SW480 (cell line): ENCODE measurements around the gene HTR1E.
"Not testable (repeated sequence)": the region's sequence is repeated elsewhere in the genome, so short reads cannot be mapped to it uniquely, and the experiment has no call there.

Experiments
- DNase-seq: peaks from one replicate; pipeline ENCODE4 v3.0.0-alpha.2; 2016; ENCODE audit warnings: low spot score

Gene HTR1E, protein sequence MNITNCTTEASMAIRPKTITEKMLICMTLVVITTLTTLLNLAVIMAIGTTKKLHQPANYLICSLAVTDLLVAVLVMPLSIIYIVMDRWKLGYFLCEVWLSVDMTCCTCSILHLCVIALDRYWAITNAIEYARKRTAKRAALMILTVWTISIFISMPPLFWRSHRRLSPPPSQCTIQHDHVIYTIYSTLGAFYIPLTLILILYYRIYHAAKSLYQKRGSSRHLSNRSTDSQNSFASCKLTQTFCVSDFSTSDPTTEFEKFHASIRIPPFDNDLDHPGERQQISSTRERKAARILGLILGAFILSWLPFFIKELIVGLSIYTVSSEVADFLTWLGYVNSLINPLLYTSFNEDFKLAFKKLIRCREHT

GRCh38 chr6:86937219-86938079 lies at the start of gene HTR1E:
Gene HTR1E, plus strand, starts transcription at chr6:86937528. Its CDS starts 77,807 bp downstream, at chr6:87015335.
- peak; percentile 22 for DNase-seq

- no peak for DNase-seq
These were observed 49.0 kb upstream of the HTR1E start for GRCh38 chr6:86888301-86888700.

DNA sequence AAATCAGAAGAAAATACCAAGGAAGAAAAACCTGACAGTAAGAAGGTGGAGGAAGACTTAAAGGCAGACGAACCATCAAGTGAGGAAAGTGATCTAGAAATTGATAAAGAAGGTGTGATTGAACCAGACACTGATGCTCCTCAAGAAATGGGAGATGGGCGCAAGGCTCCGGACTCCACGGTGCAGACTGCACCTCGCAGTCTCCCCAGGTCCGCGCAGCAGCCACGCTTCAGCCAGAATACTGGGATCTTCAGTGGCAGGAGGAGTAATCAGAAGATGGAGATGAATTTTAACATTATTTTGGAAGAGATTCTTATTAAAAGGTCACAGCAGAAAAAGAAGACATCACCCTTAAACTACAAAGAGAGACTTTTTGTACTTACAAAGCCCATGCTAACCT lies 40.1 kb upstream of the HTR1E start:
- not testable (repeated sequence) for DNase-seq

GRCh38 chr6:86913795-86914194 lies 23.5 kb upstream of the HTR1E start:
- DNase-seq, result no peak

- DNase-seq, result no peak
These were observed 20.9 kb upstream of the HTR1E start for GRCh38 chr6:86916393-86916792.

- not testable (repeated sequence) for DNase-seq
These were observed 10.2 kb upstream of the HTR1E start for GRCh38 chr6:86927138-86927537.

GRCh38 chr6:86927859-86928258 lies 9.5 kb upstream of the HTR1E start:
- not testable (repeated sequence) for DNase-seq

DNA sequence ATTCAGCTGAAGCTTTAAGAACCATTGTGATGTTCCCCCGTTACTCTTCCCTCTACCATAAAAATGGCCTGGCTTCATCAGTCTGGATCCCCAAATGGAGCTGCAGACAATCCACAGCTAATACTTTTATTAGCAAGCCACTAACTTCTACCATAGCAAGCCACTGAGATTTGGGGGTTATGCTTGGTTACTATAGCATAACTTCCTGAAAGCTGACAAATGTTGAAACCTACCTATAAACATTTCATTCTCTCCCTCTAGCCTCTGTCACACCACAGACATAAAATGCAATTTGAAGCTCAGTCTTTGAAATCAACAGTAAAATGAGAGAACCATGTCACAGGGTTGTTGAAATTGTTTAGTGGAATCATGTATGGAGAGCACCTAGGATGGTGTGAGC lies 3.0 kb upstream of the HTR1E start:
- no peak for DNase-seq

DNA sequence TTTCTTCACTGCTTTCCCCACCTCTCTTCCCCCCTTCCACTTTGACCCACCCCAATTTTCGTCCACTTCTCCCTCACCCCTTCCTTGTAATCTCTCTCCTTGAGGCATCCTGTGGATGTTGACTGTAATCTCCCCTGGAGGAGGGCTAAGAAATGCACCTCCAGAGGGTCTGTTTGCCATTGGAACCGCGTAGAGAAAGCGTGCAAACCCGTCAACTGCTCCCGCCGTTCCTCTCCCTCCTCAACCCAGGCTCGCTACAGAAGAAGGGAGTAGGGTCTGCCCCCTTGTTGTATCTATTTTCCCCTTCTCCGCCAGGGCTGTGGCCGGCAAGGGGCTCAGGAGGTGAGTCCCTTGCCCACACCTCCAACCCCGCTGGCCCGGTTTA lies 502 bp upstream of the HTR1E start:
- DNase-seq, result no peak

GRCh38 chr6:86938814-86939213 lies 1.5 kb downstream of the HTR1E start:
- no peak for DNase-seq

- no peak for DNase-seq
These were observed 4.1 kb downstream of the HTR1E start for GRCh38 chr6:86941461-86941860.

DNA sequence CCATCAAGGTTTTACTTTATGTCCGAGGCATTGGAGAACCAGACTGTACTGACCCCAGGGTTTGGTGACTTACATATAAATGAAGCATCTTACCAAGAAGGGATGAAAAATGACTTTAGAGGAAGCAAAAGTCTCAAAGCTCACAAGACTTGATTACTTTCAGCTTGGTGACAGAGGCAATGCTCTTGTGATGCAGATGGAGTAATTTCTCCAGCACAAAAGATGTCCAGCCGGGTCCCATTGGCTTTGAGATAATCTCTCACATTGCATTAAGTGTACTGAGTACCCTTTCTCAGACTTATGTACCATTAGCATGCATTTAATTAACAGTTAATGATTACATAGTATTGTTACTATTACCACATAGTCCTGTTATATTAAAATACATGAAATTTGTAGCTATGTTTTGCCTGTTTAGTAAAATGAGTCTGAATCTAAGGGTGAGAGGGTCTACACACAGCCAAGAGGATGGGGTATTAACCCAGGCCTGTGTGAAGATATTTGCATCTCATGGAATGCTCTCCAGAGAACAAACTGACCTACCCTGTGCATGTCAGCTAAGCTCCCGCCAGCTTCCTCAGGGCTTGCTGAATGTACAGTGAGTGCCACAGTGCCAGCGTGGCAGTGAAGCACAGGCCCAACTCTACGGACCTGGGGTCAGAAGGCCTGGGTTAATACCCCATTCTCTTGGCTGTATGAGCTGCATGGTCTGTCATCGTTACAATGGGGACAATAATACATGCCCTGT lies 5.6 kb downstream of the HTR1E start:
- no peak for DNase-seq

- no peak for DNase-seq
These were observed 6.6 kb downstream of the HTR1E start for GRCh38 chr6:86943819-86944407.

- no peak for DNase-seq
These were observed 12.4 kb downstream of the HTR1E start for GRCh38 chr6:86949771-86950170.

- DNase-seq, result no peak
These were observed 15.7 kb downstream of the HTR1E start for GRCh38 chr6:86952991-86953390.

- DNase-seq, result no peak
These were observed 22.3 kb downstream of the HTR1E start for GRCh38 chr6:86959656-86960055.

- no peak for DNase-seq
These were observed 24.3 kb downstream of the HTR1E start for GRCh38 chr6:86961455-86962200.

DNA sequence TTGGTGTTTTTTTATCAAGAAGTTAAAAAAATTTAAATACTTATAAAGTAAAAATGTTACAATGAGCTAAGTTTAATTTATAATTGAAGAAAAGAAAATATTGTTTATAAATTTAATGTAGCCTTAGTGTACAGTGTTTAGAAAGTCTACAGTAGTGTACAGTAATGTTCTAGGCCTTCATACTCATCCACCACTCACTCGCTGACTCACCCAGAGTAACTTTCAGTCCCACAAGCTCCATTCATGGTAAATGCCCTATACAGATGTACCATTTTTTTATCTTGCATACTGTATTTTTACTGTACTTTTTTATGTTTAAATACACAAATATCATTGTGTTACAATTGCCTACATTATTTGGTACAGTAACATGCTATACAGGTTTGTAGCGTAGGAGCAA lies 26.0 kb downstream of the HTR1E start:
- no peak for DNase-seq

- DNase-seq, result no peak
These were observed 26.8 kb downstream of the HTR1E start for GRCh38 chr6:86964029-86964579.

- DNase-seq, result no peak
These were observed 28.9 kb downstream of the HTR1E start for GRCh38 chr6:86966271-86966670.

DNA sequence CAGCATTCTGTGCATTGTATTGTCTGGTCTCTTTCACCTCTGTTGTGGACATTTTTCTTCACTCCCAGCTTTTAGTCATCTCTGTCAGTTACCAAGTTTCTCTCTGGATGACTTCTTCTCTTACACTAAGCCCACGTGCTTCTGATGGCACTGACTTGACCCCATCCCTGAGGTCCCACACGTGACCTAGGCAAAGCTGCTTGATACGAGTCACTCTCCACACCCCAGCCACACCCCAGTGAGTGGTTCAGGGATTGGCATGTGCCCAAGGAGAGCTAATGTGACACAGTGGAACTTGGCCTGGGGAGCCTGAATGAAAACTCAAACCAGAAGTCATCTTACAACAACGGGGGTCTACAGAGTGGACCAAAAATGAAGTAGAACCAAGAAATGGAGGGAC lies 32.2 kb downstream of the HTR1E start:
- DNase-seq, result peak; percentile 28
